ENCODE measurements around the gene EIF4G3. TPM values are rescaled to one million over a fixed set of nuclear protein-coding genes. Genes with fewer than 3 reads are reported as not detected.
A peak's percentile ranks its signal among the peaks of the same experiment; 100 is the strongest.

EIF4G3 gene
- total RNA-seq, 4 donors from 2014 or later = 28.3 to 55.5 (median 35.5) TPM

DNA sequence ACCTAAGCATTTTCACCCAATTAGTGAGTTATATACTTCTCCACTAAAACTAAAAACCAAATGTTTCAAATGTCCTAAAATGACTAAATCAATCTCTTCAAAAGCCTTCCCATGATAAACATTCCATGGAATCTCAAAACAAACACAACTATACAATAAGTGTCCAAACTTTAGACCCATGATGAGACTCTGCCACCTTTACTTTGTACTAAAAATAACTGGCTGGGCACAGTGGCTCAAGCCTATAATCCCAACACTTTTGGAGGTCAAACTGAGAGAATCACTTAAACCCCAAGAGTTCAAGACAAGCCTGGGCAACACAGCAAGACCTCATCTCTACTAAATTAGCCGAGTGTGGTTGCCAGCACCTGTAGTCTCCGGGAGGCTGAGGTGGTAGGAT, 87.4 kb downstream of the EIF4G3 start:
- no peak overlapping the region for H3K27ac ChIP-seq

DNA sequence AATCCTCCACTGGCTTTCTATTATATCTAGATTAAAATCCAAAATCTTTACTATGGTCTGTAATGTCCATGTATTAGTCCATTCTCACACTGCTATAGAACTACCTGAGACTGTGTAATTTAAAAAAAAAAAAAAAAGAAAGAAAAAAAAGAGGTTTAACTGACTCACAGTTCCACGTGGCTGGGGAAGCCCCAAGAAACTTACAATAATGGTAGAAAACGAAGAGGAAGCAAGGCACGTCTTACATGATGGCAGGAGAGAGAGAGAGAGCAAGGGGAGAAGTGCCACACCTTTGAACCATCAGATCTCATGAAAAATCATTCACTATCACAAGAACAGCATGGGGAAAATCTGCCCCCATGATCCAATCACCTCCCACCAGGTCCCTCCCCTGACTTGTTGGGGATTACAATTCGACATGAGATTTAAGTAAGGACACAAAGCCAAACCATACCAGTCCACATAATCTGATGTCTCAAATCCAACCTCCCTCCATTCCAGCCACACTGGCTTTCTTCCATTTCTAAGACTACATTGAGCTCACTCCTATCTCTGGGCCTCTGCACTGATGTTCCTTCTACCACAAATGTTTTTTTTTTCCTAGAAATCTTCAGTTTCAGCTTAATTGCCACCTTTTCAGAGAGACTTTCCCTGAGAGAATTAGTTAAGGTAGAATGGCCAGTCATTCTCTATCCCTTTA, 92.4 kb downstream of the EIF4G3 start:
- TF ChIP-seq, protein P1, sequence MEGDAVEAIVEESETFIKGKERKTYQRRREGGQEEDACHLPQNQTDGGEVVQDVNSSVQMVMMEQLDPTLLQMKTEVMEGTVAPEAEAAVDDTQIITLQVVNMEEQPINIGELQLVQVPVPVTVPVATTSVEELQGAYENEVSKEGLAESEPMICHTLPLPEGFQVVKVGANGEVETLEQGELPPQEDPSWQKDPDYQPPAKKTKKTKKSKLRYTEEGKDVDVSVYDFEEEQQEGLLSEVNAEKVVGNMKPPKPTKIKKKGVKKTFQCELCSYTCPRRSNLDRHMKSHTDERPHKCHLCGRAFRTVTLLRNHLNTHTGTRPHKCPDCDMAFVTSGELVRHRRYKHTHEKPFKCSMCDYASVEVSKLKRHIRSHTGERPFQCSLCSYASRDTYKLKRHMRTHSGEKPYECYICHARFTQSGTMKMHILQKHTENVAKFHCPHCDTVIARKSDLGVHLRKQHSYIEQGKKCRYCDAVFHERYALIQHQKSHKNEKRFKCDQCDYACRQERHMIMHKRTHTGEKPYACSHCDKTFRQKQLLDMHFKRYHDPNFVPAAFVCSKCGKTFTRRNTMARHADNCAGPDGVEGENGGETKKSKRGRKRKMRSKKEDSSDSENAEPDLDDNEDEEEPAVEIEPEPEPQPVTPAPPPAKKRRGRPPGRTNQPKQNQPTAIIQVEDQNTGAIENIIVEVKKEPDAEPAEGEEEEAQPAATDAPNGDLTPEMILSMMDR (IDR thresholded peaks at IDR 0.05) = no peak
- TF ChIP-seq POLR2A (IDR thresholded peaks at IDR 0.05) = no peak
- H3K27ac ChIP-seq = peak overlapping the region in 2 of 4 donors; percentile 1 to 49
- intact Hi-C loops (cut with DNase I) = no loop called here
- no peak overlapping the region for H3K4me3 ChIP-seq
- H3K36me3 ChIP-seq = peaks cover 0 to 41% (median 0%) of the 10 kb centered on the region in 3 donors
- peaks cover 0 to 16% (median 9%) of the 10 kb centered on the region in 3 donors for H3K4me1 ChIP-seq
- DNase-seq = no peak
- WGBS, 2 donors = 42 to 49% methylated on average over 4 of the region's 4 CpGs
- H3K27me3 ChIP-seq = no peaks in the 10 kb centered on the region
- no peaks in the 10 kb centered on the region for H3K9me3 ChIP-seq

More for the DNA sequence above, 87.4 kb downstream of the EIF4G3 start:
- no peak for TF ChIP-seq POLR2A (IDR thresholded peaks at IDR 0.05)
- TF ChIP-seq, protein P1 (IDR thresholded peaks at IDR 0.05) = no peak
- WGBS, 2 donors = 36 to 55% methylated on average over 2 of the region's 2 CpGs
- no peaks in the 10 kb centered on the region for H3K27me3 ChIP-seq
- peaks cover 4 to 25% (median 13%) of the 10 kb centered on the region in 3 donors for H3K4me1 ChIP-seq
- intact Hi-C loops (cut with DNase I) = no loop called here
- H3K36me3 ChIP-seq = peaks cover 0 to 32% (median 0%) of the 10 kb centered on the region in 3 donors
- no peaks in the 10 kb centered on the region for H3K9me3 ChIP-seq
- no peak overlapping the region for H3K4me3 ChIP-seq
- DNase-seq = no peak

DNA sequence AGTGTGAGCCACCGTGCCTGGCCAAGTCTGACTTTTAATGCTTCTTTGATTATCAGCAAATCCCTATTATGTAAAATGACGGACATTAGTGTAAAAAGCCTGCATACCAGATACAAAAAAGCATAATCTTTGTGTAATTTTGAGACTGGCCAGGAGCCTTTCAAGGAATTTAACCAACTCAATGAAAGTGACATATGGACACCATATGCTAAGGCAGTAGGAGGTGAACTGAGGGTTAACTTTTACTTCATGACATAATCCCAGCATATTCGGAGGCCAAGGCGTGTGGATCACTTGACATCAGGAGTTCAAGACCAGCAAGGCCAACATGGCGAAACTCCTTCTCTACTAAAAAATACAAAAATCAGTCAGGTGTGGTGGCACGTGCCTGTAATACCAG, 94.6 kb downstream of the EIF4G3 start:
- intact Hi-C loops (cut with DNase I) = no loop called here
- Histone ChIP-seq H3K4me1 (peaks cover 0 to 17% (median 8%) of the 10 kb centered on the region in 3 donors), H3K27ac (no peak overlapping the region), H3K9me3 (no peaks in the 10 kb centered on the region), H3K27me3 (no peaks in the 10 kb centered on the region), H3K4me3 (no peak overlapping the region), H3K36me3 (peaks cover 0 to 25% (median 0%) of the 10 kb centered on the region in 3 donors)
- DNase-seq = no peak
- TF ChIP-seq POLR2A (IDR thresholded peaks at IDR 0.05) = no peak
- TF ChIP-seq, protein P1 (IDR thresholded peaks at IDR 0.05) = no peak
- 87 to 92% methylated on average over 5 to 6 of the region's 6 CpGs for WGBS, 2 donors

DNA sequence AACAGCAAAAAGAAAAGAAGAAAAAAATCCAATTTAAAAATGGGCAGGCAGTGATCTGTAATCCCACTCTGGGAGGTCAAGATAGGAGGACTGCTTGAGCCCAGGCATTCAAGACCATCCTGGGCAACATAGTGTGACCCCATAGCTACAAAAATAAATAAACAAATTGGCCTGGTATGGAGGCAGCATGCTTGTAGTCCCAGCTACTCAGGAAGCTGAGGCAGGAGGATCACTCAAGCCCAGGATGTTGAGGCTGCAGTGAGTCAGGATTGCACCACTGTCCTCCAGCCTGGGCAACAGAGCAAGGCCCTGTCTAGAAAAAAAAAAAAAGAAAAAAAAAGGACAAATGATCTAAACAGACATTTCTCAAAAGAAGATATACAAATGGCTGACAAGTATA, 99.6 kb downstream of the EIF4G3 start:
- Histone ChIP-seq H3K36me3 (peaks cover 0 to 5% (median 0%) of the 10 kb centered on the region in 3 donors), H3K4me1 (peaks cover 0 to 9% (median 6%) of the 10 kb centered on the region in 3 donors), H3K9me3 (no peaks in the 10 kb centered on the region), H3K27ac (no peak overlapping the region), H3K4me3 (no peak overlapping the region), H3K27me3 (no peaks in the 10 kb centered on the region)
- no peak for DNase-seq
- TF ChIP-seq POLR2A (IDR thresholded peaks at IDR 0.05) = no peak
- TF ChIP-seq, protein P1 (IDR thresholded peaks at IDR 0.05) = no peak
- intact Hi-C loops (cut with DNase I) = no loop called here

DNA sequence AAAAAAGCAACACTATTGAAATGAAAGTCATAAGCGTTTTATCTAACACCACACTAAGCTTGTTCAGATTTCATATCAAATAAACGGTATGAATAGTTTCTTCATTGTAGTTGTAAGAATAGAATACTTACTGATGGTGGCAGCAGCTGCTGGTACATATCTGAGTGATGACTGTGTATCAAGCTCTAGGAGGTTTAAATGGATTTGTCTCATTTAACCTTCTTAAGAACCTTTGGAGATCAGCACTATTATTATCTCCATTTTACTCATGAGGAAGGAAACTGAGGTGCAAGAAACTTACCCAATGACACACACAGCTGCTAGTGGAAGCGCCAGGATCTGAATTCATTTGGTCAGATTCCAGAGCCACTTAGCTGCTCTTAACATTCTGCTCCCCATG, 104.0 kb downstream of the EIF4G3 start:
- Histone ChIP-seq H3K36me3 (no peaks in the 10 kb centered on the region), H3K27ac (no peak overlapping the region), H3K4me1 (peaks cover 0 to 9% (median 6%) of the 10 kb centered on the region in 3 donors), H3K4me3 (no peak overlapping the region), H3K27me3 (no peaks in the 10 kb centered on the region), H3K9me3 (no peaks in the 10 kb centered on the region)
- no peak for TF ChIP-seq POLR2A (IDR thresholded peaks at IDR 0.05)
- TF ChIP-seq, protein P1 (IDR thresholded peaks at IDR 0.05) = no peak
- intact Hi-C loops (cut with DNase I) = no loop called here
- DNase-seq = no peak
- 75 to 88% methylated on average over 3 of the region's 3 CpGs for WGBS, 2 donors

Measured in esophagus squamous epithelium (tissue), 5 donors.